Panc1 (cell line): ENCODE results near the gene TBC1D22A.

ENCODE experiments used
- POLR2AphosphoS5 ChIP-seq: IDR thresholded peaks from 2 replicates; pipeline ENCODE4 v1.6.1; 2012; ENCODE audit warnings: mild to moderate bottlenecking, low read depth, low read length, moderate library complexity
- SIN3A ChIP-seq: IDR thresholded peaks from 2 replicates; pipeline ENCODE4 v1.6.1; 2012; ENCODE audit warnings: low read depth, mild to moderate bottlenecking, low read length, moderate library complexity, borderline replicate concordance; ENCODE audit not compliant: insufficient read depth
- TF ChIP-seq, protein P1 (sequence below): fragments of 450-650 bp; IDR thresholded peaks from 2 replicates; pipeline ENCODE4 v1.5.1; 2017; ENCODE audit warnings: mild to moderate bottlenecking

DNA sequence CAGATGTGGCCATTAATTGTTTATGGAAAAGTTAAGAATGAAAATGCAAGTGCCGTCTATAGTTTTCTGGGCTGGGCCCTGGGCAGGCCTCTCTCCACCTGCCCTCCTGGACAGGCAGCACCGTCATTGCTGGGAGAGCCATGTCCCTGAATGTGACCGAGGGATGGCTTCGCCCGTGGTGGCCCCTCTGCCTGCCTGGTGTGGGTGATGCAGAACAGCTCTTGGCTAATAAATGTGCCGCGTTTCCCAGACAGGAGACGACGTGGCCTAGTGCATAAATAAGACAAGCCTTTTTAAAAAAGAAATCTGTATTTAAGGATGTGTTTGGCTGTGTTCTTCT is 407.3 kb downstream of the TBC1D22A start:
- TF ChIP-seq, protein P1, sequence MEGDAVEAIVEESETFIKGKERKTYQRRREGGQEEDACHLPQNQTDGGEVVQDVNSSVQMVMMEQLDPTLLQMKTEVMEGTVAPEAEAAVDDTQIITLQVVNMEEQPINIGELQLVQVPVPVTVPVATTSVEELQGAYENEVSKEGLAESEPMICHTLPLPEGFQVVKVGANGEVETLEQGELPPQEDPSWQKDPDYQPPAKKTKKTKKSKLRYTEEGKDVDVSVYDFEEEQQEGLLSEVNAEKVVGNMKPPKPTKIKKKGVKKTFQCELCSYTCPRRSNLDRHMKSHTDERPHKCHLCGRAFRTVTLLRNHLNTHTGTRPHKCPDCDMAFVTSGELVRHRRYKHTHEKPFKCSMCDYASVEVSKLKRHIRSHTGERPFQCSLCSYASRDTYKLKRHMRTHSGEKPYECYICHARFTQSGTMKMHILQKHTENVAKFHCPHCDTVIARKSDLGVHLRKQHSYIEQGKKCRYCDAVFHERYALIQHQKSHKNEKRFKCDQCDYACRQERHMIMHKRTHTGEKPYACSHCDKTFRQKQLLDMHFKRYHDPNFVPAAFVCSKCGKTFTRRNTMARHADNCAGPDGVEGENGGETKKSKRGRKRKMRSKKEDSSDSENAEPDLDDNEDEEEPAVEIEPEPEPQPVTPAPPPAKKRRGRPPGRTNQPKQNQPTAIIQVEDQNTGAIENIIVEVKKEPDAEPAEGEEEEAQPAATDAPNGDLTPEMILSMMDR = no peak
- no peak for TF ChIP-seq POLR2AphosphoS5
- TF ChIP-seq SIN3A = no peak
